Stimulated activated CD4-positive, alpha-beta T cell treated with anti-CD3 and anti-CD28 coated beads, Interleukin-2, amount 100 ng/mL, for 4 hours (primary cell): ENCODE results near the gene VEZT.
A peak's percentile ranks its signal among the peaks of the same experiment; 100 is the strongest.
"Not testable (repeated sequence)": the region's sequence is repeated elsewhere in the genome, so short reads cannot be mapped to it uniquely, and the experiment has no call there.

Experiments used
- DNase-seq: peaks from one replicate; pipeline ENCODE4 v3.0.0-alpha.2; 2020; ENCODE audit warnings: low read depth

Gene VEZT

DNA sequence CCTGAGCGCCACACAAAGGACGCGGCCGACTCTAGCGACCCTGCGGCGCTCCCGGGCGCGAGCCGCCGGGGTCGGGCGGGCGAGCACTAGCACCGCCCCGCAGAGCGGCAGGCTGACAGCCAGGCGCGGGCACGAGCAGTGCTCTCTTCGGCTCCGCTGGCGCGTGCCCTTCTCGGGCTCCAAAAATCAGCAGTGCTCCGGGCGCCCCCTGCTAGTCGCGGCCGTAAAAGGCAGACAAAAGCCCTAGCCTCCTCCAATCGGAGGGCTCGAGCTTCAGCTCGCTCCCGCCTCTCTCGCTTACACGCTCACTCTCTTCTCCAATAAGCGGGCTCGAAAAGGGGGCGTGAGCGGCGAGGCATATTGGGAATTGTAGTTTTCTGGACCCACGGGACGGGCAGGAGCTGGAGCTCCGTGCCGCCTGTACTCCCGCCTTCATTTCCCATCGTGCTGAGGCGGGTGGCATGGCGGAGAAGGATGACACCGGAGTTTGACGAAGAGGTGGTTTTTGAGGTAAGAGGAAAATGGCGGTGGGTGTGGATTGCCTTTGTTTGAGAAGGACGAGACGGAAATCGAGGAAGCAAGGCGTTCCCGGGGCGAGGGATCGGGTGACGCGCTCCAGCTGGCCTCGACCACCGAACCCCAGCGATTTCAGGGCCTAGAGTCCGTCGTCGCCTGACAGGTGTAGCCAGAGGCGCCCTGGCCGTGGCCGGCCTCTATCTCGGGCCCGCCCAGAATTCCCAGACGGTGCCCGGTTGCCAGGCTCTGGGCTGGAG is at the start of gene VEZT, which contains the start of gene FGD6:
Gene VEZT (plus strand): TSS at position 431 of the 773 bp plus-strand sequence. CDS start 44 bp downstream, at position 475.
Gene FGD6 (minus strand): TSS at position 91 of the 773 bp plus-strand sequence. CDS start 227 bp downstream, outside the sequence.
- peak; percentile 97 for DNase-seq

DNA sequence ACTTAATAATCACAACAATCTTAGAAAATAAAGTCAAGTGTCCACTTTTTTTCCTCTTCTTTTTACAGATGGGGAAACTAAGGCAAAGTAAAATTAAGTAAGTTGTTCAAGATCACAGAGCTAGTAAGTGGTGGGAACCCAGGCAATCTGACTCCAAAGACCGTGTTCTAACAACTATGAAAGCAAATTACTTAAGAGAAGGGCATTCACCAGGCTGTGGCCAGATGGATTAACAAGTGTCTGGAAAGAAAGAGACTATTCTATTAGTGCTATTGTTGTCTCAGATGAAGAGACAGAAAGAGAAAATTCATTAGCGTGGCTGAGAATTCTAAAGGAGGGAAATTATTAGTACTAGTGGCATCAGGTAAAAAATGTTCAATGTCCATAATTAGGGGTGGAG is 48.9 kb upstream of the VEZT start:
- no peak for DNase-seq

GRCh38 chr12:95169368-95169767 is 48.2 kb upstream of the VEZT start:
- no peak for DNase-seq

DNA sequence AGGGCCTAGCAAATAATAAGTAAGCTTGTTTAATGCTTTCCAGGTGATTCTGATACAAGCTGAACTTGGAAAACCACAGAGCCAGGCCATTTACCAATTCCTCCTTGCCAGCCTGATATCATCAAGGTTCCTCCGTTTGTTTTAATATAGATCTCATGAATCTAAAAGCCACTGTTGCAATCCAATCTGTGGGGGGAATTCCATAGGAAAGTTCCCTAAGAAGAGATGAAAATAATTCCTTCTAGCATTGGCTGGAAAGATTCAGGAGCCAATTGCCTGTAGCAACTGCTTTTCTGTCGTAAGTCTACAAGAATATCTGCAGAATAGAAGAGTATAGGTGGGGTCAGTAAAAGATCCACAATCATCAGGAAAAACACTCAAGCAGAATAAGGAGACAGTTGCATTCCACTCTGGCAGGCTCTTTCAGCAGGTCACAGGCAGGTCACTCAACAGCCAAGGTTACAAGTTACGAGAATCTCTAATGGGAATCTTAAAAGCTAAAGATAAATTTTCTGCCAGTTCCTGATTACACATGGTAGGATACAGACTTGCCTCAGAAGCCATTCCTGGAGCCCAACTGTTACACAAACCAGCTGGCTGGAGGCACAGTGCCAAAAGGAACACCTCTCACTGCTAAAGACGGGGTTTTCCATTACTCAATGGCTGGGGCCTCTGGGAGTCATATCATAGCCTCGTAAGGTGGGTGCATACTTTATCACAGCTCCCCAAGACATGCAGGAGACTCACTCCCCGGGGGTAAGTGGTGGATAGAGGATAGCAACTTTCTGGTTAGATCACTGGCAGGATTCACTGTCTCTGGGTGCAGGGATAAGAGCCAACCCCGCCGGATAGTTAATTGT is 44.0 kb upstream of the VEZT start:
- DNase-seq: no peak

GRCh38 chr12:95177201-95177768 is 40.3 kb upstream of the VEZT start:
- no peak for DNase-seq

DNA sequence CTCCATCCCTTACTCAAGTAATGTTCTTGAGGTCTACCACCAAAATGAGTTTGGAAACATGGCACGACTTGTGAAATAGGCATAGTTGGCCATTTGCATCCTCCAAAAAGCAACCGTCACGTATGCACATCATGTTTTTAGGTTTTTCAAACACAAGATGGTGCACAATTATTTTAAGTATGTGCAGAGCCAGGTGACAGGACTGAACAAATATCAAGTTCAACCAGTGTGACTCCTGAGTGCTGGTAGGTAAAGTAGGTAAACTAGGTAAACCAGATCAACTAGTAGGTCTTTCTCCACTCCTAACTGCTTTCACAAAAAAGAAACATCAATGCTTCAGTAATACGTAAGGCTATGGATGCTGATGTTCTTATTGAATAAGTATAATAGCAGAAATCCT is 39.5 kb upstream of the VEZT start:
- DNase-seq: no peak

DNA sequence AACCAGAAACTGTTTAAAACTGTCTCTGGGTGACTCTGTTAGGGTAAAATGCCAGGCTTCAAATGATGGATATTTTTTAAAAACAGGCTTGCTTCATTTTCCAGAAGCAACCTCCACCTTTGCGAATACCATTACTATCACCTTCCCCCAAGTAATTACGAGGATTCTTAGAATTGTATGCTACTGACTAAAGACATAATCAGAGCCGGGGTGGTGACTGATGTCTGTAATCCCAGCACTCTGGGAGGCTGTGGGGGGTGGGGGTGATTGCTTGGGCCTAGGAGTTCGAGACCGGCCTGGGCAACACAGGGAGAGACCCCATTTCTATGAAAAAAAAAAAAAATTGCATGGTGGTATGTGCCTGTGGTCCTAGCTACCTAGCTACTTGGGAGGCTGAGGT is 38.6 kb upstream of the VEZT start:
- DNase-seq: no peak

DNA sequence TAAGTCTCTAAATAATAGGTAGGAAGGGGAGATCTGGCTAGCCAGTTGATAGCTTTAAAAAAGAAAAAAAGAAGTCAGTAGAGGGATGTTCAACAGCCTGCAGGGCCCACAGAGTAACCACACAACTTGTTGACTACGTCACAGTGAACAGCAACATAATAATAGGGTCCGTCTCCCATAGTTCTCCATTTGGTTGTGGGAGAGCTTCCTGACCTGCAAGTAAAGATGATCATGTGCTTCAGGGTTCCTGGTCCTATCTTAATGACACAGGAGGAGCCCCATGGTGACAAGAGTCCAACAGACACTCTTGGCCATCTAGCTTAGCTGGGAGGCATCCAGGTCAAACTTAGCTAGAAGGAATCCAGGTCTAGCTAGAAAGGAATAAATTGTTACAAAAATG is 36.5 kb upstream of the VEZT start:
- no peak for DNase-seq

DNA sequence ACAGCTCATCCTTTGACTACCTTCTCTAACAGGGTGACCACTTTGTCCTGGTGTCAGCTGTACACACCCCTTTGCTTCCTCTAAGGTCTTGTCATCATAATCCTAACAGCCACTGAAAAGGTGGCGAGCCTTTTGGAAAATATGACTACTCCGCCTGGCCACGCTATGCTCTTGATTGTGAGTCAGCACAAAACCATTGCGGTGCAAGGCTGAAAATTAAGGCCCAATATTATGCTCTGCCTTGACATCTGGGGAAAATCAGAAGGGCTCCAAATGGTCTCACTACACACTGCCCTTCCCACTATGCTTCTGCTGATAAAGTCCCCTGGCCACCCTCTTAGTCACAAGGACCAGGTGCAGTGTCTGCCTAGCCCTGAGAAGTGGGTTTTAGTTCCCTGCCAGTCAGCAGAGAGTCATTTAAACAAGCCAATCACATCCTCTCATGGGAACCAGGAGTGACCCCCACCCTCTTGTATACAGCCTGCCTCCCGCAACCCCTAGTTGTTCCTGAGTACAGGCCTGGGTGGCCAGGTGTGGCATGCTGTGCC is 34.7 kb upstream of the VEZT start:
- no peak for DNase-seq

GRCh38 chr12:95184121-95184520 is 33.5 kb upstream of the VEZT start:
- DNase-seq: no peak

- no peak for DNase-seq
These were observed 32.5 kb upstream of the VEZT start for GRCh38 chr12:95185072-95185471.

GRCh38 chr12:95185854-95186253 is 31.8 kb upstream of the VEZT start:
- no peak for DNase-seq

- no peak for DNase-seq
These were observed 29.7 kb upstream of the VEZT start for GRCh38 chr12:95187865-95188415.

DNA sequence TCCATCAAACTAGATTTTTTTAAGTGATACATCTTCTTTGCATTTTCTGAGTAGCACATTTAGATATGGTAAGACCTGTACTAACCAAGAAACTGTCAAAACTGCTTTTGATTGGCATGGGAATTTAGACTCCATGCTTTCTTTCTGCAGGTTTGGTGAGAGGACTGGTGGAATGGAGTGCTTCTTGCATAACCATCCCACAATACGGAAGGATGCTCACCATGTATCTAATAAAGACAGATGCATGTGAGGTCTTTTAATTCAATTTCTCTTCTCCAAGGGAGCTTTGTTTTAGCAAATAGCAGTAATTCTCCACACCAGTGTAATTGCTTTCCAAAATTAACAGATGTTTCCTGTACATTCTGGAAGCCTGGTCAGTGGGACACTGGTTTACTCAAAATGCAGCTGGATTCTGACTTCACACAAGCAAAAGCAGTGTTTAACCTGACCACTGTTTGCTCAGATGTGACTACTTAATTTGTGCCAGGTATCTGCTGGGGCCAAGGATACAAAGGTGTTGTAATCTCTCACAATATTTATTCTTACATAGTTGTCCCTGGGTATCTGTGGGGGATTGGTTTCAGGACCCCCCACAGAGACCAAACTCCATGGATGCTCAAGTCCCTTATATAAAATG is 26.4 kb upstream of the VEZT start:
- DNase-seq: no peak

DNA sequence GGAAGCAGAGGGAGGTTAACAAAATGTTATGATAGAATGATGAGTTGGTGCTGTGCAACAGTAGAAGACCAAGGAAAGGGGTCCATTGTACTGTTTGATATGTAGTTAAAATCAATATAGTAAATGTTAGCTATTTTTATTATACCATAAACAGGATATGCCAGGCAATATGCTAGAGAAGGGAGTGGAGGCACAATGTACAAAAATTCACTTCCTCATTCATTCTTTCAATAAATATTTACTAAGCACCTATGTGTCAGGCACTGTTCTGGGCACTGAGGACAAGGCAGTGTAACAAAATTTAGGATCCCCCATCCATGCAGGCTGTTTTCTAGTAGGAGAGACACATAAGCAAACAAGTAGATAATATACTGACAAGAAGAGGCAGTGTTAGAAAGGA is 25.3 kb upstream of the VEZT start:
- no peak for DNase-seq

GRCh38 chr12:95193139-95193538 is 24.5 kb upstream of the VEZT start:
- DNase-seq: no peak

DNA sequence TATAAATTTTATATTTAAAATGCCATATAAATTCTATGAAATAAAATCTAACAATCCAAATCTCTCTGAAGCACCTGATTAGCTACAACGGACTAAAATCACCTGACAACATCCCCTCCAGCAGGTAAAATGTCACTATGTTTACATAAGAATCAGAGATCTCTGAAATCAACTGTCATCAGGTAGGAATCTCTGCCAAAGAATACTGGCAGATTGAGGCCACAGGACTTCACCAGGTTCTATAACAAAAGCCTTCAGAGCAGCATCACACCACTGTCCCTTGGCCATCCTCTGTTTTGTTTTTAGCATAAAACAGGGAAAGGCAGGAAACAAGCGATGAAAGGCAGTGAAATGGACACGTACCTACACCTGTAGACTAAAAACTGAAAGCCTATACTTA is 22.5 kb upstream of the VEZT start:
- no peak for DNase-seq

DNA sequence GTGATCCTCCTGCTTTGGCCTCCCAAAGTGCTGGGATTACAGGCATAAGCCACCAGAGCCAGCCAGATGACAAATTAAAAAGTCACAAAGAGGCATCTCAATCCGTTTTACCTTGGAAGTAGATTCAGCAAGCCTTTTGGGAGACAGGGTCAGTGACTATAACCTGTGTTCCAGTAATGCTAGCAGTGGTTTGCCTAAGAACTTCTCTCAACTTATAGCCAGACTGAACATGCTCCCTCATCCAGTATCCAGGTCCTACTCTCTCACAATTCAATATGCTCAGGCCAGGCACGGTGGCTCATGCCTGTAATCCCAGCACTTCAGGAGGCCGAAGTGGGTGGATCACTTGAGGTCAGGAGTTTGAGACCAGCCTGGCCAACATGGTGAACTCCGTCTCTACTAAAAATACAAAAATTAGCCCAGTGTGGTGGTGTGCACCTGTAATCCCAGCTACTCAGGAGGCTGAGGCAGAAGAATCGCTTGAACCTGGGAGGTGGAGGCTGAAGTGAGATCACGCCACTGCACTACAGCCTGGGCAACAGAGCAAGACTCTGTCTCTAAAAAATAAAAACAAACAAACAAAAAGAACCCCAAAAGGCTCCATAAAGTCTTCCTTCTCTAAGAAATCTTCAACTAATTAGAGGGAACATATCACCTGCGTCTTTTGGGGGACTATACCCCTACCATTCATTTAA is 20.6 kb upstream of the VEZT start:
- not testable (repeated sequence) for DNase-seq

DNA sequence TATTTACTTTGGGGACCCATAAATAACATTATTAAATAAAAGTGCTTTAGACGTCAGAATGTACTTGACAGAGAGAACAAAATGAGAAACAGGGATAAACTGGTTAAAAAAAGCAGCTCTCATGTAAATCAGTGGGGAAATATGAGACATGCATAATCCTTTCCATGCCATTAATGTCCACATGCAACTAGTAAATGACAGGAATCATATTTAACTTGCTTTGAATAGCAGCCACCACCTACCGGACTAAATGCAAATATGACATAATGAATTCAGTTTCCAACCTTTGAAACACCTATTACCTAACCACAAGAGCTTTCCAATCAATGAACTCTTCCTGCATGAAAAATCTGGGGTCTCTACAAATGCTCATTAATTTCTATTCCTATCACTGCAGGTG is 20.0 kb upstream of the VEZT start:
- no peak for DNase-seq

- no peak for DNase-seq
These were observed 18.7 kb upstream of the VEZT start for GRCh38 chr12:95198914-95199313.
